Right lobe of liver (tissue), 6 donors: Measurements from ENCODE around the gene PCDHGB3. TPM values are rescaled to one million over a fixed set of nuclear protein-coding genes. Genes with fewer than 3 reads are reported as not detected.
"Not testable (repeated sequence)": the region's sequence is repeated elsewhere in the genome, so short reads cannot be mapped to it uniquely, and the experiment has no call there.

Experiments used
- ATAC-seq, 4 donors: fragments of 200-7000 bp; cut with Tn5 transposase; one replicate each; pipeline ENCODE4 v1.9.1; 2020; ENCODE audit warnings: mild to moderate bottlenecking in 4 of 4, moderate library complexity in 4 of 4
- DNase-seq, 3 donors: peaks; one replicate each; pipeline ENCODE4 v3.0.0-alpha.2; 2020
- H3K27ac ChIP-seq, 3 donors: fragments of 200-600 bp; one replicate each; pipeline ENCODE4 v1.8.0; 2022
- H3K27me3 ChIP-seq, 2 donors: fragments of 200-600 bp; one replicate each; pipeline ENCODE4 v1.8.0; 2022
- H3K36me3 ChIP-seq, 4 donors: fragments of 200-600 bp; sonication (generic) in 1 of 4; one replicate each; pipeline versions ENCODE4 v1.5.1 to v1.8.0; 2017 to 2022; ENCODE audit warnings: control low read depth in 1 of 4
- H3K4me1 ChIP-seq, 4 donors: fragments of 200-600 bp; sonication (generic) in 1 of 4; one replicate each; pipeline versions ENCODE4 v1.5.1 to v1.8.0; 2017 to 2022; ENCODE audit warnings: control low read depth in 1 of 4
- H3K4me3 ChIP-seq, 3 donors: fragments of 200-600 bp; one replicate each; pipeline ENCODE4 v1.8.0; 2022
- H3K9me3 ChIP-seq, 4 donors: fragments of 200-600 bp; sonication (generic) in 1 of 4; one replicate each; pipeline versions ENCODE4 v1.5.1 to v1.8.0; 2017 to 2022; ENCODE audit warnings: control low read depth in 1 of 4
- CTCF ChIP-seq, 4 donors: fragments of 200-600 bp in 3 of 4; fragments of 450-650 bp in 1 of 4; IDR thresholded peaks; one replicate each; pipeline versions ENCODE4 v1.5.1 to v1.8.0; 2016 to 2022; ENCODE audit warnings: antibody characterized with exemption in 4 of 4, mild to moderate bottlenecking in 2 of 4
- POLR2A ChIP-seq: fragments of 450-650 bp; IDR thresholded peaks from one replicate; pipeline ENCODE4 v1.6.1; 2017; ENCODE audit warnings: antibody characterized with exemption, mild to moderate bottlenecking
- WGBS: methylation state at CpG from one replicate; pipeline ENCODE4 v1.1.6; 2018; ENCODE audit warnings: low coverage, low lambda C conversion rate; ENCODE audit not compliant: insufficient coverage; ENCODE audit errors: missing lambda C conversion rate; 5-methylcytosine and 5-hydroxymethylcytosine counted together
- intact Hi-C, 2 donors: fragments of 100-400 bp; cut with DNase I; formaldehyde crosslinking; loops; one replicate each; pipeline versions ENCODE4 v1.11.2 to v1.14.1; 2022
- total RNA-seq, 6 experiments: library from RNA; depleted of rRNA in 2 of 6; stranded (reverse); fragments of >200 nt in 2 of 6; fragmentation: NEBNext Ultra II Directional in 3 of 6; extraction: Animal tissue kit (Norgen Biotek cat#: 25700) in 3 of 6; gene quantifications; one replicate each; pipeline versions ENCODE4 v1.1.0 to v1.2.4, GENCODE V29; 2016 to 2023
- donor health status: DM: no; HTN: yes; CAD: no.
- donor health status: DM: no; HTN: no; CAD: no.
- donor health status: DM: no; HTN: no; CAD: no.
- donor health status: DM: no; HTN: yes; CAD: no.
- donor health status: DM: no; HTN: yes; CAD: no.

The PCDHGB3 gene
- total RNA-seq, 6 experiments from 2014 or later: 0.56 to 1.8 (median 1.2) TPM

- Histone ChIP-seq H3K9me3 (peaks cover 0 to 14% (median 2%) of the 10 kb centered on the region in 4 donors), H3K4me3 (no peak overlapping the region)
- WGBS: 10% methylated on average over 4 of the region's 43 CpGs
These were observed 14.6 kb downstream of the PCDHGB3 start for GRCh38 chr5:141384471-141385267.

GRCh38 chr5:141387557-141388311 lies 17.7 kb downstream of the PCDHGB3 start, which contains the start of gene PCDHGB4:
Gene PCDHGB4 (plus strand): TSS chr5:141387698. CDS start chr5:141387885, 187 bp downstream.
- WGBS: 9% methylated on average over 17 of the region's 40 CpGs
- Histone ChIP-seq H3K9me3 (peaks cover 0 to 14% (median 5%) of the 10 kb centered on the region in 4 donors), H3K4me3 (peak within 1 kb of the TSS; percentile 17 to 27 (median 24))
- peak; percentile 92 to 97 (median 96) for ATAC-seq
- DNase-seq, H3K36me3 ChIP-seq, intact Hi-C loops, H3K27ac ChIP-seq, H3K4me1 ChIP-seq, H3K27me3 ChIP-seq: not testable (repeated sequence)
- TF ChIP-seq CTCF (IDR thresholded peaks at IDR 0.05): peak; percentile 30 to 48 (median 45)

More at GRCh38 chr5:141384471-141385267, 14.6 kb downstream of the PCDHGB3 start:
- Histone ChIP-seq H3K27ac (no peak overlapping the region), H3K27me3 (no peaks in the 10 kb centered on the region), H3K4me1 (no peaks in the 10 kb centered on the region), H3K36me3 (no peaks in the 10 kb centered on the region)
- DNase-seq (no peak), ATAC-seq (no peak)
- TF ChIP-seq POLR2A (no peak), CTCF (IDR thresholded peaks at IDR 0.05) (no peak)
- intact Hi-C loops: no loop called here

- H3K4me1 ChIP-seq: no peaks in the 10 kb centered on the region
- 47% methylated on average over 10 of the region's 10 CpGs for WGBS
- no peak overlapping the region for H3K27ac ChIP-seq
- intact Hi-C loops: no loop called here
- no peak overlapping the region for H3K4me3 ChIP-seq
- TF ChIP-seq CTCF (IDR thresholded peaks at IDR 0.05): no peak
- no peak for TF ChIP-seq POLR2A
- H3K27me3 ChIP-seq: no peaks in the 10 kb centered on the region
- DNase-seq (no peak), ATAC-seq (no peak)
- peaks cover 0 to 14% (median 5%) of the 10 kb centered on the region in 4 donors for H3K9me3 ChIP-seq
- peaks cover 0 to 3% (median 0%) of the 10 kb centered on the region in 4 donors for H3K36me3 ChIP-seq
These were observed 18.6 kb downstream of the PCDHGB3 start for GRCh38 chr5:141388661-141389060.

GRCh38 chr5:141389153-141390042 lies 19.4 kb downstream of the PCDHGB3 start:
- Histone ChIP-seq H3K27ac (no peak overlapping the region), H3K27me3 (no peaks in the 10 kb centered on the region), H3K9me3 (peaks cover 0 to 14% (median 5%) of the 10 kb centered on the region in 4 donors), H3K4me1 (no peaks in the 10 kb centered on the region), H3K36me3 (peaks cover 0 to 3% (median 0%) of the 10 kb centered on the region in 4 donors), H3K4me3 (no peak overlapping the region)
- intact Hi-C loops: no loop called here
- DNase-seq (no peak), ATAC-seq (no peak)
- no peak for TF ChIP-seq POLR2A
- no peak for TF ChIP-seq CTCF (IDR thresholded peaks at IDR 0.05)
- 36% methylated on average over 20 of the region's 77 CpGs for WGBS
